Measurements from ENCODE around the gene KIAA1586.

- TF ChIP-seq POLR2A (IDR thresholded peaks at IDR 0.05; ENCODE audit: low read length) (no peak), GATA1 (IDR thresholded peaks at IDR 0.05; ENCODE audit: low read depth, low read length) (no peak)
Observed at GRCh38 chr6:57075092-57075491, 28.6 kb downstream of the KIAA1586 start.

All from erythroblast (primary cell).